ENCODE results near the gene SUCLG1.
"Not testable (repeated sequence)": the region's sequence is repeated elsewhere in the genome, so short reads cannot be mapped to it uniquely, and the experiment has no call there.

- TF ChIP-seq, protein P1, sequence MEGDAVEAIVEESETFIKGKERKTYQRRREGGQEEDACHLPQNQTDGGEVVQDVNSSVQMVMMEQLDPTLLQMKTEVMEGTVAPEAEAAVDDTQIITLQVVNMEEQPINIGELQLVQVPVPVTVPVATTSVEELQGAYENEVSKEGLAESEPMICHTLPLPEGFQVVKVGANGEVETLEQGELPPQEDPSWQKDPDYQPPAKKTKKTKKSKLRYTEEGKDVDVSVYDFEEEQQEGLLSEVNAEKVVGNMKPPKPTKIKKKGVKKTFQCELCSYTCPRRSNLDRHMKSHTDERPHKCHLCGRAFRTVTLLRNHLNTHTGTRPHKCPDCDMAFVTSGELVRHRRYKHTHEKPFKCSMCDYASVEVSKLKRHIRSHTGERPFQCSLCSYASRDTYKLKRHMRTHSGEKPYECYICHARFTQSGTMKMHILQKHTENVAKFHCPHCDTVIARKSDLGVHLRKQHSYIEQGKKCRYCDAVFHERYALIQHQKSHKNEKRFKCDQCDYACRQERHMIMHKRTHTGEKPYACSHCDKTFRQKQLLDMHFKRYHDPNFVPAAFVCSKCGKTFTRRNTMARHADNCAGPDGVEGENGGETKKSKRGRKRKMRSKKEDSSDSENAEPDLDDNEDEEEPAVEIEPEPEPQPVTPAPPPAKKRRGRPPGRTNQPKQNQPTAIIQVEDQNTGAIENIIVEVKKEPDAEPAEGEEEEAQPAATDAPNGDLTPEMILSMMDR (IDR thresholded peaks at IDR 0.05) = not testable (repeated sequence)
- not testable (repeated sequence) for TF ChIP-seq POLR2AphosphoS5, TCF7L2 (IDR thresholded peaks at IDR 0.05; ENCODE audit: low read depth, low read length)
These were observed 59.2 kb downstream of the SUCLG1 start for GRCh38 chr2:84399839-84400238.
